Measurements from ENCODE around the gene CERCAM. TPM values are rescaled to one million over a fixed set of nuclear protein-coding genes. Genes with fewer than 3 reads are reported as not detected.
A peak's percentile ranks its signal among the peaks of the same experiment; 100 is the strongest.

CERCAM gene
- total and polyA plus RNA-seq, 2 of the 13 experiments (the other 11 are each of a cell fraction or from before 2014, with no cell fraction given), result 9.0 to 17.1 TPM

DNA sequence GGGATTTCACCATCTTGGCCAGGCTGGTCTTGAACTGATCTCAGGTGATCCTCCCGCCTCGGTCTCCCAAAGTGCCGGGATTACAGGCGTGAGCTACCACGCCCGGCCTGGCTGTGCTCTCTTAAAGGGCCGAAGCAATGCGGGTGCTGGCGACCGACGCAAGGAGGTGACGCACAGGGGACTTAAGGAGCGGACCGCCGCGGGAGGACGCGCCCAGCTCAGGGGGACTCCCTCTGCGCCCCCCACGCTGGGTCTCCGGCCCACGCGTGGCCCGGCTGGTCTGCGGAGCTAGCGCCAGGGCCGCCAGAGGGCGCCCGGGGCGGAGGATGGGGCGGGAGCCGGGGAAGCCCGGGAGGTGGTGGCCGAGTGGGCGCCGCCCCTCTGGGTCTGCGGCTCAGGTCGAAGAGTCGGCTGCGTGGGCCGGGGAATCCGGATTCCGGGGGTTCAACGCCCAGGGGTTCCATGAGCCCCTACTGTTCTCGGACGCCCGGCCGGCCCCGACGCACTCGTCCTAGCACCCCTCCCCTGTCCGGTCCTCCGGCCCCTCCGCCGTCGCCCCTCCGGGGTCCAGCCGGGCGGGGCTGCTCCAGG is 502 bp upstream of the CERCAM start (continued):
- TF ChIP-seq, protein P1, sequence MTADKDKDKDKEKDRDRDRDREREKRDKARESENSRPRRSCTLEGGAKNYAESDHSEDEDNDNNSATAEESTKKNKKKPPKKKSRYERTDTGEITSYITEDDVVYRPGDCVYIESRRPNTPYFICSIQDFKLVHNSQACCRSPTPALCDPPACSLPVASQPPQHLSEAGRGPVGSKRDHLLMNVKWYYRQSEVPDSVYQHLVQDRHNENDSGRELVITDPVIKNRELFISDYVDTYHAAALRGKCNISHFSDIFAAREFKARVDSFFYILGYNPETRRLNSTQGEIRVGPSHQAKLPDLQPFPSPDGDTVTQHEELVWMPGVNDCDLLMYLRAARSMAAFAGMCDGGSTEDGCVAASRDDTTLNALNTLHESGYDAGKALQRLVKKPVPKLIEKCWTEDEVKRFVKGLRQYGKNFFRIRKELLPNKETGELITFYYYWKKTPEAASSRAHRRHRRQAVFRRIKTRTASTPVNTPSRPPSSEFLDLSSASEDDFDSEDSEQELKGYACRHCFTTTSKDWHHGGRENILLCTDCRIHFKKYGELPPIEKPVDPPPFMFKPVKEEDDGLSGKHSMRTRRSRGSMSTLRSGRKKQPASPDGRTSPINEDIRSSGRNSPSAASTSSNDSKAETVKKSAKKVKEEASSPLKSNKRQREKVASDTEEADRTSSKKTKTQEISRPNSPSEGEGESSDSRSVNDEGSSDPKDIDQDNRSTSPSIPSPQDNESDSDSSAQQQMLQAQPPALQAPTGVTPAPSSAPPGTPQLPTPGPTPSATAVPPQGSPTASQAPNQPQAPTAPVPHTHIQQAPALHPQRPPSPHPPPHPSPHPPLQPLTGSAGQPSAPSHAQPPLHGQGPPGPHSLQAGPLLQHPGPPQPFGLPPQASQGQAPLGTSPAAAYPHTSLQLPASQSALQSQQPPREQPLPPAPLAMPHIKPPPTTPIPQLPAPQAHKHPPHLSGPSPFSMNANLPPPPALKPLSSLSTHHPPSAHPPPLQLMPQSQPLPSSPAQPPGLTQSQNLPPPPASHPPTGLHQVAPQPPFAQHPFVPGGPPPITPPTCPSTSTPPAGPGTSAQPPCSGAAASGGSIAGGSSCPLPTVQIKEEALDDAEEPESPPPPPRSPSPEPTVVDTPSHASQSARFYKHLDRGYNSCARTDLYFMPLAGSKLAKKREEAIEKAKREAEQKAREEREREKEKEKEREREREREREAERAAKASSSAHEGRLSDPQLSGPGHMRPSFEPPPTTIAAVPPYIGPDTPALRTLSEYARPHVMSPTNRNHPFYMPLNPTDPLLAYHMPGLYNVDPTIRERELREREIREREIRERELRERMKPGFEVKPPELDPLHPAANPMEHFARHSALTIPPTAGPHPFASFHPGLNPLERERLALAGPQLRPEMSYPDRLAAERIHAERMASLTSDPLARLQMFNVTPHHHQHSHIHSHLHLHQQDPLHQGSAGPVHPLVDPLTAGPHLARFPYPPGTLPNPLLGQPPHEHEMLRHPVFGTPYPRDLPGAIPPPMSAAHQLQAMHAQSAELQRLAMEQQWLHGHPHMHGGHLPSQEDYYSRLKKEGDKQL (CRISPR knock-in tag; IDR thresholded peaks at IDR 0.05; ENCODE audit: low read depth), result no peak
- TF ChIP-seq MTA3 (CRISPR knock-in tag; IDR thresholded peaks at IDR 0.05), result no peak
- TF ChIP-seq TBL1XR1 (IDR thresholded peaks at IDR 0.05; ENCODE audit: borderline replicate concordance, low read length, partially characterized antibody), result no peak
- no peak for TF ChIP-seq ARHGAP35 (CRISPR knock-in tag; IDR thresholded peaks at IDR 0.05; ENCODE audit: borderline replicate concordance)
- TF ChIP-seq ZNF609 (CRISPR knock-in tag; IDR thresholded peaks at IDR 0.05; ENCODE audit: borderline replicate concordance), result no peak
- no peak for TF ChIP-seq ZFP36L1 (CRISPR knock-in tag; IDR thresholded peaks at IDR 0.05)
- no peak for TF ChIP-seq ZNF652 (CRISPR knock-in tag; IDR thresholded peaks at IDR 0.05; ENCODE audit: borderline replicate concordance, low read depth)
- TF ChIP-seq DDIT3 (CRISPR knock-in tag; IDR thresholded peaks at IDR 0.05), result no peak
- peak; percentile 75 for TF ChIP-seq XRCC5 (optimal IDR thresholded peaks at IDR 0.05; ENCODE audit: low read length)
- no peak for TF ChIP-seq ZNF446 (CRISPR knock-in tag; IDR thresholded peaks at IDR 0.05)
- TF ChIP-seq HHEX (CRISPR knock-in tag; IDR thresholded peaks at IDR 0.05), result no peak
- TF ChIP-seq RAD21 (CRISPR knock-in tag; IDR thresholded peaks at IDR 0.05), result peak; percentile 35; the same call in 1 of the 2 replicates
- TF ChIP-seq CCDC6 (CRISPR knock-in tag; IDR thresholded peaks at IDR 0.05), result no peak
- no peak for TF ChIP-seq HMG20B (CRISPR knock-in tag; conservative IDR thresholded peaks at IDR 0.05)
- TF ChIP-seq, protein P2, sequence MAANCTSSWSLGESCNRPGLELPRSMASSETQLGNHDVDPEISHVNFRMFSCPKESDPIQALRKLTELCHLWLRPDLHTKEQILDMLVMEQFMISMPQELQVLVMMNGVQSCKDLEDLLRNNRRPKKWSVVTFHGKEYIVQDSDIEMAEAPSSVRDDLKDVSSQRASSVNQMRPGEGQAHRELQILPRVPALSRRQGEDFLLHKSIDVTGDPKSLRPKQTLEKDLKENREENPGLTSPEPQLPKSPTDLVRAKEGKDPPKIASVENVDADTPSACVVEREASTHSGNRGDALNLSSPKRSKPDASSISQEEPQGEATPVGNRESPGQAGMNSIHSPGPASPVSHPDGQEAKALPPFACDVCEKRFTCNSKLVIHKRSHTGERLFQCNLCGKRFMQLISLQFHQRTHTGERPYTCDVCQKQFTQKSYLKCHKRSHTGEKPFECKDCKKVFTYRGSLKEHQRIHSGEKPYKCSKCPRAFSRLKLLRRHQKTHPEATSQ (CRISPR knock-in tag; IDR thresholded peaks at IDR 0.05; ENCODE audit: borderline replicate concordance), result no peak
- no peak for TF ChIP-seq ZNF333 (CRISPR knock-in tag; IDR thresholded peaks at IDR 0.05; ENCODE audit: borderline replicate concordance)
- no peak for TF ChIP-seq IRX3 (CRISPR knock-in tag; IDR thresholded peaks at IDR 0.05; ENCODE audit: borderline replicate concordance, low read depth)
- TF ChIP-seq THYN1 (CRISPR knock-in tag; IDR thresholded peaks at IDR 0.05; ENCODE audit: borderline replicate concordance, low read depth), result no peak

Data from HepG2 (cell line).